A673 (cell line): ENCODE data around the gene DSCAML1.

Source experiments
- EZH2 ChIP-seq: fragments of 200-600 bp; sonication (generic); IDR thresholded peaks from 2 replicates; pipeline ENCODE4 v1.6.1; 2017; ENCODE audit warnings: borderline replicate concordance, low read depth, mild to moderate bottlenecking, mixed read lengths, antibody characterized with exemption, low read length; ENCODE audit not compliant: poor library complexity, severe bottlenecking
- TF ChIP-seq, protein P1 (sequence below): fragments of 300-800, 200-600 bp; sonication (generic); conservative IDR thresholded peaks from 2 replicates; pipeline ENCODE4 v1.5.1; 2017; ENCODE audit warnings: low read depth, mild to moderate bottlenecking, antibody characterized with exemption, low read length, moderate library complexity, mixed read lengths

DNA sequence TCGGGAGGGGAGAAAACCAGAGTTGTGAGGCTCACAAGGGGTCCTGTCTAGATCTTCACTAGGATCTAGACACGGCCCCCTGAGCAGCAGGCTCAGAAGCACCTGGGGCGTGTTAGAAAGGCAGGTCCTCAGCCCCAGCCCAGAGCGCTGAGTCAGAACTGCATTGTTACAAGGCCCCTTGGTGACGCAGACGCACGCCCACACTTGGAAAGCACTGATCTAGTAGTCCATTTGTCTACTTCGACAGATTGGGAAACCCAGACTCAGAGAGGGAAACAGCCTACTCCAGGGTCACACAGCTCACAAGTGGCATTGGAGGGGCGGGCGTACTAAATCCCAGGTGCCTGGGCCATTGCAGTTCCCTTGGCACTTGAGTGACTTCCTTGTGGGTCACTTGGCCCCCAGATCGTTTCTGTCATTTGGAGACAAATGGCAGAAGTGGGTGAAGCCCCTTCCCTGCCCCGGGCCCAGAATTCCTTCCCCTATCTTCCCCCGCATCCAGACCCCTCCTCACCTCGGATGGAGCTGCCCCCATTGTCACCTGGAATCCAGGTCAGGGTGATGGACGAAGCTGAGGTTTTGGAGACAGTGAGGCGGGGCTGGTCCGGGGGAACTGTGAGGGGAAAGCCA is 358.5 kb downstream of the DSCAML1 start:
- TF ChIP-seq EZH2: no peak
- TF ChIP-seq, protein P1, sequence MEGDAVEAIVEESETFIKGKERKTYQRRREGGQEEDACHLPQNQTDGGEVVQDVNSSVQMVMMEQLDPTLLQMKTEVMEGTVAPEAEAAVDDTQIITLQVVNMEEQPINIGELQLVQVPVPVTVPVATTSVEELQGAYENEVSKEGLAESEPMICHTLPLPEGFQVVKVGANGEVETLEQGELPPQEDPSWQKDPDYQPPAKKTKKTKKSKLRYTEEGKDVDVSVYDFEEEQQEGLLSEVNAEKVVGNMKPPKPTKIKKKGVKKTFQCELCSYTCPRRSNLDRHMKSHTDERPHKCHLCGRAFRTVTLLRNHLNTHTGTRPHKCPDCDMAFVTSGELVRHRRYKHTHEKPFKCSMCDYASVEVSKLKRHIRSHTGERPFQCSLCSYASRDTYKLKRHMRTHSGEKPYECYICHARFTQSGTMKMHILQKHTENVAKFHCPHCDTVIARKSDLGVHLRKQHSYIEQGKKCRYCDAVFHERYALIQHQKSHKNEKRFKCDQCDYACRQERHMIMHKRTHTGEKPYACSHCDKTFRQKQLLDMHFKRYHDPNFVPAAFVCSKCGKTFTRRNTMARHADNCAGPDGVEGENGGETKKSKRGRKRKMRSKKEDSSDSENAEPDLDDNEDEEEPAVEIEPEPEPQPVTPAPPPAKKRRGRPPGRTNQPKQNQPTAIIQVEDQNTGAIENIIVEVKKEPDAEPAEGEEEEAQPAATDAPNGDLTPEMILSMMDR: no peak
